NB4 (cell line): ENCODE data around the gene SLC44A4.
A peak's percentile ranks its signal among the peaks of the same experiment; 100 is the strongest.

ENCODE experiments used
- DNase-seq: peaks from one replicate; pipeline ENCODE4 v3.0.0; 2010; ENCODE audit warnings: low read depth
- H3K4me3 ChIP-seq: one replicate; pipeline ENCODE4 v1.5.1; 2011; ENCODE audit warnings: mild to moderate bottlenecking, low read depth, low read length, moderate library complexity
- MYC ChIP-seq: IDR thresholded peaks from 2 replicates; pipeline ENCODE4 v1.6.1; 2011; ENCODE audit warnings: low read depth, low read length
- POLR2A ChIP-seq: IDR thresholded peaks from 2 replicates; pipeline ENCODE4 v1.6.1; 2011; ENCODE audit warnings: mild to moderate bottlenecking; ENCODE audit not compliant: insufficient read length; ENCODE audit errors: extremely low read depth
- TF ChIP-seq, protein P1 (sequence below): IDR thresholded peaks from 2 replicates; pipeline ENCODE4 v1.6.1; 2011; ENCODE audit warnings: low read depth, low read length
- TF ChIP-seq, protein P2 (sequence below): IDR thresholded peaks from one replicate; pipeline ENCODE4 v1.5.1; 2012; ENCODE audit warnings: low read depth, low read length

Gene SLC44A4

DNA sequence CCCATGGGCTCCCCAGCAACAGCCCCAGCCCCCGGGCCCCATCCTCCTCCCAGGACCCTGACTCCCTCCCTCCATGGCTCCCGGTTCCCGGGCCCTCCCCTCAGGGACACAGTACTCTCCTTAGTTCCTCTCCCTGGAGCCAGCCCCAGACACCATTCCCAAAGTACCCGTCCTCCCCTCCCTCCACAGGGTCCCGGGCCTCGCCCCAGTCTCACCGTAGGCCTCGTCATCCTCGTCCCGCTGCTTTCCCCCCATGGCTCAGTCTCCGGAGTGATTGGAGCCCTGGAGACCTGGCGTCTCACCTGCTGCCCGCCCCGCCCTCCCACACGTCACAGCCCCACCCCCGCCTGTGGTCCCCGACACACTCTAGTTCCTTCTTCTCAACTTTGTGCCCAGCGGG, at the start of gene SLC44A4:
Gene SLC44A4, minus strand, starts transcription at position 272 of the 400 bp plus-strand sequence. Its CDS starts 17 bp downstream, at position 255.
- DNase-seq, result no peak
- TF ChIP-seq POLR2A (no peak), MYC (no peak)
- TF ChIP-seq, protein P1, sequence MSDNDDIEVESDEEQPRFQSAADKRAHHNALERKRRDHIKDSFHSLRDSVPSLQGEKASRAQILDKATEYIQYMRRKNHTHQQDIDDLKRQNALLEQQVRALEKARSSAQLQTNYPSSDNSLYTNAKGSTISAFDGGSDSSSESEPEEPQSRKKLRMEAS, result no peak
- TF ChIP-seq, protein P2, sequence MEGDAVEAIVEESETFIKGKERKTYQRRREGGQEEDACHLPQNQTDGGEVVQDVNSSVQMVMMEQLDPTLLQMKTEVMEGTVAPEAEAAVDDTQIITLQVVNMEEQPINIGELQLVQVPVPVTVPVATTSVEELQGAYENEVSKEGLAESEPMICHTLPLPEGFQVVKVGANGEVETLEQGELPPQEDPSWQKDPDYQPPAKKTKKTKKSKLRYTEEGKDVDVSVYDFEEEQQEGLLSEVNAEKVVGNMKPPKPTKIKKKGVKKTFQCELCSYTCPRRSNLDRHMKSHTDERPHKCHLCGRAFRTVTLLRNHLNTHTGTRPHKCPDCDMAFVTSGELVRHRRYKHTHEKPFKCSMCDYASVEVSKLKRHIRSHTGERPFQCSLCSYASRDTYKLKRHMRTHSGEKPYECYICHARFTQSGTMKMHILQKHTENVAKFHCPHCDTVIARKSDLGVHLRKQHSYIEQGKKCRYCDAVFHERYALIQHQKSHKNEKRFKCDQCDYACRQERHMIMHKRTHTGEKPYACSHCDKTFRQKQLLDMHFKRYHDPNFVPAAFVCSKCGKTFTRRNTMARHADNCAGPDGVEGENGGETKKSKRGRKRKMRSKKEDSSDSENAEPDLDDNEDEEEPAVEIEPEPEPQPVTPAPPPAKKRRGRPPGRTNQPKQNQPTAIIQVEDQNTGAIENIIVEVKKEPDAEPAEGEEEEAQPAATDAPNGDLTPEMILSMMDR, result no peak
- H3K4me3 ChIP-seq, result no peak within 1 kb of the TSS

DNA sequence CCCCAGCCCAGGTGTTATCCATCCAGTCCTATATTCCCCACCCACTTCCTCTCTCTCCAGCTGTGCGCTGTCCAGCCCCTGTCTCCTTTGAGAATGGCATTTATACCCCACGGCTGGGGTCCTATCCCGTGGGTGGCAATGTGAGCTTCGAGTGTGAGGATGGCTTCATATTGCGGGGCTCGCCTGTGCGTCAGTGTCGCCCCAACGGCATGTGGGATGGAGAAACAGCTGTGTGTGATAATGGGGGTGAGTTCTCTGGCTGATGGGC, 49.8 kb upstream of the SLC44A4 start:
- TF ChIP-seq, protein P1, result no peak
- TF ChIP-seq POLR2A (no peak), MYC (no peak)
- TF ChIP-seq, protein P2, result no peak
- H3K4me3 ChIP-seq, result no peak overlapping the region
- no peak for DNase-seq

DNA sequence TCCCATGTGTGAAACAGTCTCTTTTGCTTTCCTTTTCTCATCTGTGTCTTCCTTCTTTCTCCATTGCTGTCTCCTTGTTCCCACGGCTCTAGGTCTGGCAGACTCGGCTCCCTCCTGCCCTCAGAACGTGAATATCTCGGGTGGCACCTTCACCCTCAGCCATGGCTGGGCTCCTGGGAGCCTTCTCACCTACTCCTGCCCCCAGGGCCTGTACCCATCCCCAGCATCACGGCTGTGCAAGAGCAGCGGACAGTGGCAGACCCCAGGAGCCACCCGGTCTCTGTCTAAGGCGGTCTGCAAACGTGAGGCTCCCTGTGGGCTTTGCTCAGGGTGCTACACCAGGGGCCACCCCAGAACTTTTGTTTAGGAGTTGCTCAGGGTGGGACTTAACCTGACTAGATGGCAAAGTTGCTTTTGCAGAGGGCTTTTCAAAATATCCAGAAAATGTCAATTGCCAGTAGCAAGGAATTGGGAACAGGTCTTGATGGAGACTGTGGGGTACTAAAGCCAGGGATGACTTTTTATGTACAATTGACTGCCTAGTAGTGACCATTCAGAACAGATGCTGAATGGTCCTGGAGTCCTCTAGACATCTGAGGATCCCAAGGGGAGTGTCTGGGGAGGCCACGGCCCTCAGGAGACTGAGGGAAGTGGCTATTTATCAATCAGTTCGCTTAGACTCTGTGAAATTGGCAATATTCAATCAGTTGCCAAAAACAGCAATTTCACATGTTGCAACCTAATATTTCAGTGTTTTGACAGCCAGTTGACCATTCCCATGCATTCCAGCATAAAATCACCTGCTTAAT, 49.3 kb upstream of the SLC44A4 start:
- no peak for DNase-seq
- TF ChIP-seq, protein P2, result no peak
- TF ChIP-seq POLR2A, result no peak
- no peak for TF ChIP-seq MYC
- TF ChIP-seq, protein P1, result no peak

DNA sequence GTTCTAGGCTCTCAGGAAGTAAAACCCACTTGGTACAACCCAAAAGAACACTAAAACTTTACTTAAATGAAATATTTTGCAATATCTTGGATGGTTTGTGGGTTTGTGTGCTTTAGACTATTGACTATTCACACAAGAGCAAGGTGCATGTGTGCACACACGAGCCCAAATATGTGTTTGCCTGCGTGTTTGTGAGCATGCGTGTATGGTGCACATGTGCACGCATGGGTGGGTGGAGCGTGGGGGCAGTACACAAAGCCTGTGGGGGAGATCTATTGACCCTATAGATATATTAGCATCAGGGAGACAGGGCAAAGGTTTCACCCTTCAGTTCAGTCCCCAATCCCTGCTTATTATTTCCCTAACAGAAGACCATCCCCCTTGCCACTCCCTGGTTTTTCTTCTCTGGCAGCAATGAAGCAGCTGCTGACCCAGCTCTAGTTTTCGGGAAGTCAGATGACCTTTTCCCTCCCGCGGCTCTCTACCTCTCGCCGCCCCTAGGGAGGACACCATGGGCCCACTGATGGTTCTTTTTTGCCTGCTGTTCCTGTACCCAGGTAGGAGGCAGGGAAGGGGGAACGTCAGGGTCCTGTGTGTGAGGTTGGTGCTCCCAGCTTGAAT, 48.6 kb upstream of the SLC44A4 start, which contains the start of gene C2:
Gene C2, plus strand, starts transcription at position 476 of the 621 bp plus-strand sequence. Its CDS starts 36 bp downstream, at position 512.
- DNase-seq, result no peak
- H3K4me3 ChIP-seq, result no peak within 1 kb of the TSS

More for the DNA sequence above, 49.3 kb upstream of the SLC44A4 start:
- H3K4me3 ChIP-seq, result no peak overlapping the region

DNA sequence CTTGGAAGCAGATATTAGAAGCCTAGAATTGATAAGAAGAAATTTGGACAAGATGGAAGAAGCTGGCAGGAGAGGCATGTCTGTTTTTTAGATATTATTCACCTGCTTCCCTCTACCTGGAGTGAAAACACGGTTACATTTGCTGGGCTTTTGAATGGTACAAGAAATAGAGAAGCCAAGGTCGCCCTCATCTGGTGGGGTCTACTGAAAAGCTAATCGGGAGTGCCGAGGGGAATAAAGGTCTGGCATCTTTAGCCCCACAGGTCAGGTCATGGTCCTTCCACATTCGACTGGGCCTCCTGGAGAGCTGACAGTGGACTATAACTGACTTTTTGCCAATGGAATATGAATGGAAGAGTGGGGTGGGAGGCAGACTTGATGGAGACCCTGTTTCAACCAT, 44.1 kb upstream of the SLC44A4 start:
- no peak overlapping the region for H3K4me3 ChIP-seq
- TF ChIP-seq POLR2A, result no peak
- TF ChIP-seq, protein P2, result peak; percentile 38
- DNase-seq, result peak; percentile 55

More for the DNA sequence above, 48.6 kb upstream of the SLC44A4 start, which contains the start of gene C2:
- TF ChIP-seq POLR2A (no peak), MYC (no peak)
- TF ChIP-seq, protein P1, result no peak
- TF ChIP-seq, protein P2, result no peak
